ENCODE data around the gene UGP2. TPM values are rescaled to one million over a fixed set of nuclear protein-coding genes. Genes with fewer than 3 reads are reported as not detected.

Gene UGP2
- total and polyA plus RNA-seq, 2 experiments from 2014 or later, result 183 to 327 TPM

Other genes starting within 250 kb of the UGP2 start
- gene VPS54, start 177.5 kb downstream of the UGP2 start, total RNA-seq, result 18.4 and 22.4 TPM in 2 replicates
- gene VPS54, start 177.5 kb downstream of the UGP2 start, polyA plus RNA-seq, result 18.7 and 23.3 TPM in 2 replicates

All from cardiac muscle cell (in vitro differentiated cells and primary cell).